Calu3 (cell line): ENCODE data around the gene MRPS18A. TPM values are rescaled to one million over a fixed set of nuclear protein-coding genes. Genes with fewer than 3 reads are reported as not detected.

ENCODE experiments used
- BruUV-seq: library from RNA; stranded (reverse); fragments of 400-500 nt; replicated peaks from 2 replicates; lab custom pipeline; 2021; lab: Mats Ljungman, UMichigan
- CTCF ChIA-PET: fragments of 300-600 bp; sonication (Branson Sonifier 250); formaldehyde crosslinking; loops from one replicate; lab custom pipeline; 2022; ENCODE audit warnings: antibody characterized with exemption; lab: Charles Lee
- DNase-seq: peaks from one replicate; pipeline ENCODE4 v3.0.0; 2022
- H3K27ac Mint-ChIP-seq: one replicate; pipeline ENCODE4 v1.8.0; 2022; ENCODE audit warnings: mixed read lengths; ENCODE audit not compliant: unreplicated experiment
- H3K27me3 Mint-ChIP-seq: one replicate; pipeline ENCODE4 v1.8.0; 2022; ENCODE audit warnings: mixed read lengths; ENCODE audit not compliant: unreplicated experiment
- H3K36me3 Mint-ChIP-seq: one replicate; pipeline ENCODE4 v1.8.0; 2022; ENCODE audit warnings: mild to moderate bottlenecking, moderate library complexity, mixed read lengths; ENCODE audit not compliant: insufficient read depth, unreplicated experiment
- H3K4me1 Mint-ChIP-seq: one replicate; pipeline ENCODE4 v1.8.0; 2022; ENCODE audit warnings: mild to moderate bottlenecking, low read depth, mixed read lengths; ENCODE audit not compliant: unreplicated experiment
- H3K4me3 Mint-ChIP-seq: one replicate; pipeline ENCODE4 v1.8.0; 2022; ENCODE audit warnings: mild to moderate bottlenecking, low read depth, moderate library complexity, mixed read lengths; ENCODE audit not compliant: unreplicated experiment
- H3K9me3 Mint-ChIP-seq: one replicate; pipeline ENCODE4 v1.8.0; 2022; ENCODE audit warnings: low read depth, mixed read lengths; ENCODE audit not compliant: unreplicated experiment
- intact Hi-C: fragments of 100-400 bp; cut with micrococcal nuclease; formaldehyde crosslinking; loops from one replicate; pipeline ENCODE4 v1.10.0; 2022; ENCODE audit not compliant: unreplicated experiment
- total RNA-seq: library from RNA; stranded (reverse); gene quantifications from 2 replicates; pipeline ENCODE4 v1.2.3, GENCODE V29; 2022
- TF ChIP-seq, protein P1 (sequence below): fragments of 200-600 bp; IDR thresholded peaks from one replicate; pipeline ENCODE4 v1.8.0; 2022; ENCODE audit warnings: antibody characterized with exemption; ENCODE audit not compliant: unreplicated experiment

The MRPS18A gene
- total RNA-seq, 1 experiment from 2014 or later, result 88.8 TPM

- peak; percentile 79 for DNase-seq
- H3K9me3 Mint-ChIP-seq, result no peaks in the 10 kb centered on the region
- peaks cover 47% of the 10 kb centered on the region for H3K4me1 Mint-ChIP-seq
- H3K27ac Mint-ChIP-seq, result peak overlapping the region; percentile 100
- CTCF ChIA-PET, result interaction anchor here (0.6 to 1.3 kb wide), 9 partner anchors 8 to 450 kb away, joined by 3 to 8 read pairs (median 3); no protein-coding TSS in a partner anchor
- TF ChIP-seq, protein P1, sequence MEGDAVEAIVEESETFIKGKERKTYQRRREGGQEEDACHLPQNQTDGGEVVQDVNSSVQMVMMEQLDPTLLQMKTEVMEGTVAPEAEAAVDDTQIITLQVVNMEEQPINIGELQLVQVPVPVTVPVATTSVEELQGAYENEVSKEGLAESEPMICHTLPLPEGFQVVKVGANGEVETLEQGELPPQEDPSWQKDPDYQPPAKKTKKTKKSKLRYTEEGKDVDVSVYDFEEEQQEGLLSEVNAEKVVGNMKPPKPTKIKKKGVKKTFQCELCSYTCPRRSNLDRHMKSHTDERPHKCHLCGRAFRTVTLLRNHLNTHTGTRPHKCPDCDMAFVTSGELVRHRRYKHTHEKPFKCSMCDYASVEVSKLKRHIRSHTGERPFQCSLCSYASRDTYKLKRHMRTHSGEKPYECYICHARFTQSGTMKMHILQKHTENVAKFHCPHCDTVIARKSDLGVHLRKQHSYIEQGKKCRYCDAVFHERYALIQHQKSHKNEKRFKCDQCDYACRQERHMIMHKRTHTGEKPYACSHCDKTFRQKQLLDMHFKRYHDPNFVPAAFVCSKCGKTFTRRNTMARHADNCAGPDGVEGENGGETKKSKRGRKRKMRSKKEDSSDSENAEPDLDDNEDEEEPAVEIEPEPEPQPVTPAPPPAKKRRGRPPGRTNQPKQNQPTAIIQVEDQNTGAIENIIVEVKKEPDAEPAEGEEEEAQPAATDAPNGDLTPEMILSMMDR, result no peak
- intact Hi-C loops, result no loop called here
- TSS peak; percentile 28 for BruUV-seq
- H3K27me3 Mint-ChIP-seq, result peaks cover 7% of the 10 kb centered on the region
- peaks cover 70% of the 10 kb centered on the region for H3K36me3 Mint-ChIP-seq
- H3K4me3 Mint-ChIP-seq, result peak overlapping the region; percentile 100
These were observed 59.0 kb downstream of the MRPS18A start for GRCh38 chr6:43628393-43629103.

- Mint-ChIP-seq H3K27ac (peak overlapping the region; percentile 100), H3K4me3 (peak overlapping the region; percentile 100), H3K4me1 (peaks cover 47% of the 10 kb centered on the region), H3K36me3 (peaks cover 83% of the 10 kb centered on the region), H3K27me3 (peaks cover 7% of the 10 kb centered on the region), H3K9me3 (no peaks in the 10 kb centered on the region)
- intact Hi-C loops, result no loop called here
- TF ChIP-seq, protein P1, result no peak
- CTCF ChIA-PET, result interaction anchor here (0.5 to 1.5 kb wide), 6 partner anchors 9 to 299 kb away, joined by 3 read pairs; no protein-coding TSS in a partner anchor
- DNase-seq, result peak; percentile 90
- no TSS peak for BruUV-seq
These were observed 60.4 kb downstream of the MRPS18A start for GRCh38 chr6:43627008-43627825.

- Mint-ChIP-seq H3K9me3 (no peaks in the 10 kb centered on the region), H3K36me3 (peaks cover 97% of the 10 kb centered on the region), H3K27me3 (peaks cover 7% of the 10 kb centered on the region), H3K27ac (peak overlapping the region; percentile 100), H3K4me1 (peaks cover 40% of the 10 kb centered on the region), H3K4me3 (peak overlapping the region; percentile 100)
- CTCF ChIA-PET, result no interaction called here
- TF ChIP-seq, protein P1, result no peak
- intact Hi-C loops, result no loop called here
- DNase-seq, result no peak
- BruUV-seq, result no TSS peak
These were observed 62.1 kb downstream of the MRPS18A start for GRCh38 chr6:43625393-43625992.

GRCh38 chr6:43624786-43625288 is 62.8 kb downstream of the MRPS18A start:
- no TSS peak for BruUV-seq
- H3K4me3 Mint-ChIP-seq, result no peak overlapping the region
- CTCF ChIA-PET, result interaction anchor here (0.8 kb wide), 1 partner anchor 115 kb away, joined by 3 read pairs; no protein-coding TSS in a partner anchor
- no peak for DNase-seq
- H3K27ac Mint-ChIP-seq, result no peak overlapping the region
- intact Hi-C loops, result no loop called here
- peaks cover 33% of the 10 kb centered on the region for H3K4me1 Mint-ChIP-seq
- TF ChIP-seq, protein P1, result no peak
- H3K9me3 Mint-ChIP-seq, result no peaks in the 10 kb centered on the region
- peaks cover 94% of the 10 kb centered on the region for H3K36me3 Mint-ChIP-seq
- peaks cover 7% of the 10 kb centered on the region for H3K27me3 Mint-ChIP-seq
